ENCODE data around the gene PRDX6. TPM values are rescaled to one million over a fixed set of nuclear protein-coding genes. Genes with fewer than 3 reads are reported as not detected.

PRDX6 gene
- total RNA-seq, 4 donors from 2014 or later, result 416 to 1,193 (median 608) TPM

DNA sequence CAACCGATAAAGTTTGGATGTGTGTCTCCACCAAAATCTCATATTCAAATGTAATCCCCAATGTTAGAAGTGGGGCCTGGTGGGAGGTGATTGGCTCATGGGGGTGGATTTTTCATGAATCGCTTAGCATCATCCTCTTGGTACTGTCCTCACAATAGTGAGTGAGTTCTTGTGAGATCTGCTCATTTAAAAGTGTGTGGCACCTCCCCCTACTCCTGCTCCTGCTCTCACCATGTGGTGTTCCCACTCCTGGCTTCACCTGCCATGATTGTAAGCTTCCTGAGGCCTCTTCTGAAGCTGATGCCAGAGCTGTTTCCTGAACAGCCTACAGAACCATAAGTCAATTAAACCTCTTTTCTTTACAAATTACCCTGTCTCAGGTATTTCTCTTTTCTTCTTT, 28.2 kb upstream of the PRDX6 start:
- TF ChIP-seq CTCF (IDR thresholded peaks at IDR 0.05; ENCODE audit: low read depth), result no peak

- no peak for TF ChIP-seq CTCF (IDR thresholded peaks at IDR 0.05; ENCODE audit: low read depth)
Observed at GRCh38 chr1:173451981-173452380, 25.2 kb upstream of the PRDX6 start.

GRCh38 chr1:173453982-173454381, 23.2 kb upstream of the PRDX6 start:
- no peak for TF ChIP-seq CTCF (IDR thresholded peaks at IDR 0.05; ENCODE audit: low read depth)

- no peak for TF ChIP-seq CTCF (IDR thresholded peaks at IDR 0.05; ENCODE audit: low read depth)
Observed at GRCh38 chr1:173454966-173455524, 22.1 kb upstream of the PRDX6 start.

DNA sequence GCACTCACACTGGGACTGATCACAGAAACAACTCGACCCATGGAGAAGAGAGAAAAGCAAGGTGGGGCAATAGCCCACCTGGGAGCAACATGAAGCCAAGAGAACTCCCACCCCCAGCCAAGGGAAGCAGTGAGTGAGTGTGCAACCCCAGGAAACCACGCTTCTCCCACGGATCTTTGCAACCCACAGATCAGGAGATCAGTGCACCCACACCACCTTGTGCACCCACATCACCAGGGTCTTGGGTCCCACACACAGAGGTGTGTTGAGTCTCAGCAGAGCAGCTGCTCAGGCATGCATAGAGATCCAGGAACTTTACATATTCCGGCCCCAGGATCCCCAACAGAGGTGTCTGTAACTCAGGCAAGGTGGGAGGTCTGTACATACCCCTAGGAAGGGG, 17.2 kb upstream of the PRDX6 start:
- no peak for TF ChIP-seq CTCF (IDR thresholded peaks at IDR 0.05; ENCODE audit: low read depth)

DNA sequence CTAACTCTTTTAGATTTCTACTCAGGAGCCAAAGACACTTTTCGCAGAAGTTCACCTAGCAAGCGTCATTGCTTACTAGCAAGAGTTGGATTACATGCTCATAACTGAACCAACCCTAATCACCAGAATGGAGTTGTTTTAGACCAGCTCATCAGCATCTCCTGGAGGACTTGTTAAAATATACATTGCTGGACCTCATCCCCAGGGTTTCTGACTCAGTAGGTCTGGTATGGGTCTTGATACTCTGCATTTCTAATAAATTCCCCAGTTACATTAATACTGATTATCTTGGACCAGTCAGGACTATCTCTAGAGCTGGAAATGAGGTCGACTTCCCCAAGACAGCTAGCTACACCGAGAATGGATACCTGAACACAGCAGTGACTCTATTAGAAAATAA, 9.7 kb upstream of the PRDX6 start:
- no peak for TF ChIP-seq CTCF (IDR thresholded peaks at IDR 0.05; ENCODE audit: low read depth)

DNA sequence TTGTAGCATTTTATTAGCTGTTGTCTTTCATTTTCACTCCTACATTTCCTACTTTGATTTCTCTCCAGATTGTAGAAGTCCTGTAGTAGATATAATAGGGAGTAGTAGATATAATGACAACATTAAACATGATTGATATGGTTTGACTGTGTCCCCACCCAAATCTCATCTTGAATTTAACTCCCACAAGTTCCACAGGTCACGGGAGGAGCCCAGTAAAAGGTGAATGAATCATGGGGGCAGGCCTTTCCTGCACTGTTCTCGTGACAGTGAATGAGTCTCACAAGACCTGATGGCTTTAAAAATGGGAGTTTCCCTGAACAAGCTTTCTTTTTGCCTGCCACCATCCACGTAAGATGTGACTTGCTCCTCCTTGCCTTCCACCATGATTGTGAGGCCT, 7.5 kb upstream of the PRDX6 start:
- no peak for TF ChIP-seq CTCF (IDR thresholded peaks at IDR 0.05; ENCODE audit: low read depth)

All from subcutaneous adipose tissue (tissue), 4 donors.